SK-N-MC (cell line): ENCODE results near the gene GATA1.

Experiments used
- DNase-seq: peaks from one replicate; pipeline ENCODE4 v3.0.0-alpha.2; 2011; ENCODE audit warnings: low read depth, low spot score
- H3K27ac ChIP-seq: fragments of 200-600 bp; sonication (generic); 2 replicates; pipeline ENCODE4 v1.5.1; 2016; ENCODE audit warnings: mixed run types
- H3K36me3 ChIP-seq: fragments of 200-600 bp; sonication (generic); 2 replicates; pipeline ENCODE4 v1.6.1; 2017; ENCODE audit warnings: antibody characterized with exemption, low read length, mixed read lengths; ENCODE audit not compliant: insufficient read depth
- H3K4me3 ChIP-seq: fragments of 200-600 bp; sonication (generic); 2 replicates; pipeline ENCODE4 v1.5.1; 2016
- H3K9ac ChIP-seq: fragments of 200-600 bp; sonication (generic); 2 replicates; pipeline ENCODE4 v1.8.0; 2017; ENCODE audit warnings: mixed run types, mixed read lengths; ENCODE audit not compliant: insufficient read length
- H3K9me3 ChIP-seq: fragments of 200-600 bp; sonication (generic); 2 replicates; pipeline ENCODE4 v1.6.1; 2017; ENCODE audit warnings: low read depth, mild to moderate bottlenecking, antibody characterized with exemption, low read length, moderate library complexity, mixed read lengths
- EZH2 ChIP-seq: fragments of 200-600 bp; sonication (generic); IDR thresholded peaks from one replicate; pipeline ENCODE4 v1.6.1; 2017; ENCODE audit warnings: antibody characterized with exemption
- FOXP2 ChIP-seq: optimal IDR thresholded peaks from 2 replicates; pipeline ENCODE3; 2011; ENCODE audit warnings: mild to moderate bottlenecking, moderate library complexity; ENCODE audit not compliant: insufficient read depth; ENCODE audit errors: extremely low read length, control extremely low read depth
- POLR2AphosphoS5 ChIP-seq: IDR thresholded peaks from 2 replicates; pipeline ENCODE4 v1.6.1; 2012; ENCODE audit warnings: mild to moderate bottlenecking, low read depth, low read length, borderline replicate concordance

Gene GATA1

DNA sequence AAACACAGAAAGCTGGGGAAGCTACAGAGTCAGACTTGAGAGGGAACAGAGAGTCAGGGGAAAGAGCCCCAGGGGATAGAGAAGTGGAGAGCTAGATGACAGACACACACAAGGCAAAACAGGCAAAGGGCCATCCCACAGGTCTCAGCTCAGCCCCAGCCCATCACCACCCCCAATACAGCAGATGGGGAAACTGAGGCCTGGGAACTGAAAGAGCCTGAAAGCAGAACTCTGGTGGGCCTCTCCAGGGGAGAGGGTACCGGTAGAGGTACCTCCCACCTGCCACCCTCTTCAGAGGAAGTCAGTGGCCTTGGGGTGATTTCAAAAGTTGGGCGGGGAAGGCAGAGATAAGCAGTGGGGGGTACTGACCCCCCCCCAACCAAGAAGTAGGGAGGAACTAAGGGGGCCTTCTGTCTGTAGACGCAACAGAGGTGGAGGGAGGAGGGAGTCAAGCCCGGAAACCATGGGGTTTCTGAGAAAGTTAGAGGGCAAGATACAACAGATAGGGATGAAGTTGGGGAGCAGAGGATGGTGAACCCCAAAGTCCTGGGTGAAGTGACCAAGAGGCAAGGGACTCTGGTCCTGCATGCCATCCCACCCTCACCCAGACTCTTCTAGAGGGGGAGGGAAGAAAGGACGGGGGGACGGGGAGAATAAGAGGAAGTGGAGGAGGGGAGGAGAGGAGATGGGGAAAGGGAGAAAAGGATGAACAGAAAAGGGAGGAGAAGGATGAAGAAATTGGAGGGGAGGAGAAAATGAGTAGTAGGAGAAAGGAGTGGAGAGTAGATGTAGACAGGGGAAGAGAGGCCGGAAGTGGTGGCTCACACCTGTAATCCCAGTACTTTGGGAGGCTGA is 3.2 kb downstream of the GATA1 start:
- no peak for TF ChIP-seq FOXP2
- TF ChIP-seq EZH2 = no peak
- TF ChIP-seq POLR2AphosphoS5 = no peak
- no peak for DNase-seq
- Histone ChIP-seq H3K36me3 (no peaks in the 10 kb centered on the region), H3K4me3 (no peak overlapping the region), H3K9me3 (no peaks in the 10 kb centered on the region), H3K27ac (no peak overlapping the region), H3K9ac (no peak overlapping the region)

DNA sequence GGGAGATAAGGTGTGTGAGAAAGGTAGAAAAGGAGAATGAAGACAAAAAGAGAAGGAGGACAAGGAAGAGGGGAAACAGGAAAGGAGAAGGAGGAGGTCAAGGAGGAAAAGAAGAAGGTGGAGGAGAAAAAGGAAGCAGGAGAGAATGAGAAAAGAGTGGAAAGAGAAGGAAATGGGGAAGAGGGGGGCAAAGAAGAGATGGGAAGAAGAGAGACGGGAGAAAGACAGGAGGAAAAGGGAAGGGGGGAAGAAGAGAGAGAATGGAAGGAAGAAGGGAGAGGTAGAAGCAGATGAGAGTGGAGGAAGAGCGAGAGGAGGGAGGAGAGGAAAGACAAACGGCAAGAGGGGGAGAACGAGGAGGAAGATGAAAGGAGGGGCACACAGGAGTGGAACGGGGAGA is 4.1 kb downstream of the GATA1 start:
- Histone ChIP-seq H3K27ac (no peak overlapping the region), H3K36me3 (no peaks in the 10 kb centered on the region), H3K4me3 (no peak overlapping the region), H3K9ac (no peak overlapping the region), H3K9me3 (no peaks in the 10 kb centered on the region)
- DNase-seq = no peak
- no peak for TF ChIP-seq POLR2AphosphoS5
- TF ChIP-seq EZH2 = no peak
- TF ChIP-seq FOXP2 = no peak

- Histone ChIP-seq H3K27ac (no peak overlapping the region), H3K9me3 (no peaks in the 10 kb centered on the region), H3K36me3 (no peaks in the 10 kb centered on the region), H3K9ac (no peak overlapping the region), H3K4me3 (no peak overlapping the region)
- DNase-seq = no peak
- TF ChIP-seq FOXP2 (no peak), POLR2AphosphoS5 (no peak), EZH2 (no peak)
These were observed 4.9 kb downstream of the GATA1 start for GRCh38 chrX:48791063-48791820.

DNA sequence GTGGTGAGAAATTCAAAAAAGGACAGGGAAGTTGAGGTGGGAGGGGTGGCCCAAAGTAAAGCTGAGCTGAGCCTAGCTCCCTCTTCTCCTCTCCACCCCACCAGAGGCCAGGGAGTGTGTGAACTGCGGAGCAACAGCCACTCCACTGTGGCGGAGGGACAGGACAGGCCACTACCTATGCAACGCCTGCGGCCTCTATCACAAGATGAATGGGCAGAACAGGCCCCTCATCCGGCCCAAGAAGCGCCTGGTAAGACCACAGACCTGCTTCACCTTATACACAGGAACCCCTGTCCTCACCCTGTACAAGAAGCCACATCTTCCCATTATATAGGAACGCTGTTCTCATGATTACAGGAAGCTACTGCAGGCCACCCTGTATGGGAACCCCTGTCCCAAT is 5.8 kb downstream of the GATA1 start:
- Histone ChIP-seq H3K27ac (no peak overlapping the region), H3K9ac (no peak overlapping the region), H3K36me3 (no peaks in the 10 kb centered on the region), H3K9me3 (no peaks in the 10 kb centered on the region), H3K4me3 (no peak overlapping the region)
- no peak for TF ChIP-seq POLR2AphosphoS5
- DNase-seq = no peak

- DNase-seq = no peak
- no peak overlapping the region for H3K4me3 ChIP-seq
- H3K9me3 ChIP-seq = no peaks in the 10 kb centered on the region
- H3K9ac ChIP-seq = no peak overlapping the region
- H3K27ac ChIP-seq = no peak overlapping the region
- H3K36me3 ChIP-seq = no peaks in the 10 kb centered on the region
- TF ChIP-seq POLR2AphosphoS5 = no peak
- TF ChIP-seq FOXP2 = no peak
- TF ChIP-seq EZH2 = no peak
These were observed 7.5 kb downstream of the GATA1 start for GRCh38 chrX:48793935-48794334.

- DNase-seq = no peak
- no peak overlapping the region for H3K27ac ChIP-seq
- no peaks in the 10 kb centered on the region for H3K36me3 ChIP-seq
- no peak overlapping the region for H3K4me3 ChIP-seq
- H3K9me3 ChIP-seq = no peaks in the 10 kb centered on the region
- TF ChIP-seq FOXP2 (no peak), POLR2AphosphoS5 (no peak), EZH2 (no peak)
- H3K9ac ChIP-seq = no peak overlapping the region
These were observed 8.0 kb downstream of the GATA1 start for GRCh38 chrX:48794340-48794910.

- H3K4me3 ChIP-seq = no peak overlapping the region
- no peak for DNase-seq
- H3K9ac ChIP-seq = no peak overlapping the region
- H3K9me3 ChIP-seq = no peaks in the 10 kb centered on the region
- H3K36me3 ChIP-seq = no peaks in the 10 kb centered on the region
- no peak overlapping the region for H3K27ac ChIP-seq
- TF ChIP-seq FOXP2 (no peak), POLR2AphosphoS5 (no peak), EZH2 (no peak)
These were observed 8.6 kb downstream of the GATA1 start for GRCh38 chrX:48794911-48795515.

- Histone ChIP-seq H3K36me3 (no peaks in the 10 kb centered on the region), H3K27ac (no peak overlapping the region), H3K4me3 (no peak overlapping the region), H3K9me3 (no peaks in the 10 kb centered on the region), H3K9ac (no peak overlapping the region)
- TF ChIP-seq POLR2AphosphoS5 = no peak
- no peak for TF ChIP-seq FOXP2
- no peak for TF ChIP-seq EZH2
- DNase-seq = no peak
These were observed 11.9 kb downstream of the GATA1 start for GRCh38 chrX:48798318-48798717.

- TF ChIP-seq POLR2AphosphoS5 (no peak), EZH2 (no peak), FOXP2 (no peak)
- Histone ChIP-seq H3K9ac (peak overlapping the region; percentile 90), H3K4me3 (peak overlapping the region; percentile 77), H3K9me3 (no peaks in the 10 kb centered on the region), H3K36me3 (no peaks in the 10 kb centered on the region), H3K27ac (peak overlapping the region; percentile 91)
- no peak for DNase-seq
These were observed 14.3 kb downstream of the GATA1 start for GRCh38 chrX:48800574-48801279.
